IMR-90 (cell line): ENCODE data around the gene CDH9. TPM values are rescaled to one million over a fixed set of nuclear protein-coding genes. Genes with fewer than 3 reads are reported as not detected.

Experiments
- ATAC-seq: fragments of 200-7000 bp; cut with Tn5 transposase; 2 replicates; pipeline ENCODE4 v1.9.1; 2020; ENCODE audit warnings: low read depth, mild to moderate bottlenecking, moderate library complexity
- BruUV-seq: library from RNA; stranded (reverse); fragments of 400-500 nt; replicated peaks from 2 replicates; lab custom pipeline; 2021; lab: Mats Ljungman, UMichigan
- CTCF ChIA-PET: fragments of 300-600 bp; formaldehyde crosslinking; extraction: SDS; loops from one replicate; lab custom pipeline; 2021; ENCODE audit warnings: antibody characterized with exemption; lab: Yijun Ruan, JAX
- POLR2A ChIA-PET: fragments of 300-600 bp; sonication (Branson Sonifier 250); formaldehyde crosslinking; loops from one replicate; lab custom pipeline; 2022; ENCODE audit warnings: antibody characterized with exemption; ENCODE audit not compliant: unreplicated experiment; lab: Charles Lee
- DNase-seq: peaks from one replicate; pipeline ENCODE4 v3.0.0; 2013
- H2AFZ ChIP-seq: replicated peaks from 2 replicates; pipeline ENCODE3; 2013; ENCODE audit warnings: low read length, mild to moderate bottlenecking; ENCODE audit not compliant: poor library complexity
- H2AK5ac ChIP-seq: 2 replicates; pipeline ENCODE4 v1.6.1; 2013; ENCODE audit warnings: low read depth, low read length, inconsistent platforms
- H2AK9ac ChIP-seq: replicated peaks from 2 replicates; pipeline ENCODE3; 2013; ENCODE audit warnings: mild to moderate bottlenecking, low read depth, low read length, moderate library complexity; ENCODE audit not compliant: poor library complexity
- H2BK120ac ChIP-seq: 2 replicates; pipeline ENCODE4 v1.6.1; 2013; ENCODE audit warnings: low read depth, low read length, inconsistent platforms
- H2BK15ac ChIP-seq: 3 replicates; pipeline ENCODE4 v1.6.1; 2013; ENCODE audit warnings: low read depth, low read length, inconsistent platforms
- H2BK20ac ChIP-seq: 2 replicates; pipeline ENCODE4 v1.6.1; 2013; ENCODE audit warnings: low read depth, mild to moderate bottlenecking, inconsistent platforms, low read length, moderate library complexity
- H2BK5ac ChIP-seq: 2 replicates; pipeline ENCODE4 v1.6.1; 2013; ENCODE audit warnings: mild to moderate bottlenecking, low read depth, low read length, inconsistent platforms; ENCODE audit not compliant: poor library complexity, severe bottlenecking
- H3K14ac ChIP-seq: replicated peaks from 2 replicates; pipeline ENCODE4 v1.6.1; 2013; ENCODE audit warnings: low read depth, low read length, inconsistent platforms
- H3K18ac ChIP-seq: 2 replicates; pipeline ENCODE4 v1.6.1; 2013; ENCODE audit warnings: low read depth, low read length, control low read depth
- H3K23ac ChIP-seq: 2 replicates; pipeline ENCODE4 v1.6.1; 2013; ENCODE audit warnings: low read depth, low read length, inconsistent platforms
- H3K27ac ChIP-seq: 2 replicates; pipeline ENCODE4 v1.5.1; 2013; ENCODE audit warnings: mild to moderate bottlenecking, control low read depth, low read length; ENCODE audit not compliant: insufficient read depth
- H3K27me3 ChIP-seq: 2 replicates; pipeline ENCODE4 v1.6.1; 2013; ENCODE audit warnings: low read length; ENCODE audit not compliant: control insufficient read depth, insufficient read depth
- H3K36me3 ChIP-seq: 2 replicates; pipeline ENCODE4 v1.6.1; 2013; ENCODE audit warnings: low read length, mixed read lengths; ENCODE audit not compliant: control insufficient read depth, insufficient read depth
- H3K4ac ChIP-seq: 2 replicates; pipeline ENCODE4 v1.6.1; 2013; ENCODE audit warnings: low read depth, low read length, inconsistent platforms
- H3K4me1 ChIP-seq: 2 replicates; pipeline ENCODE4 v1.6.1; 2013; ENCODE audit warnings: low read length, mixed read lengths; ENCODE audit not compliant: control insufficient read depth, insufficient read depth
- H3K4me2 ChIP-seq: 2 replicates; pipeline ENCODE4 v1.6.1; 2013; ENCODE audit warnings: low read depth, mild to moderate bottlenecking, control low read depth, low read length, moderate library complexity
- H3K4me3 ChIP-seq: 2 replicates; pipeline ENCODE4 v1.5.1; 2013; ENCODE audit warnings: low read depth, mild to moderate bottlenecking, control low read depth, low read length, moderate library complexity; ENCODE audit not compliant: insufficient read depth
- H3K56ac ChIP-seq: 2 replicates; pipeline ENCODE4 v1.6.1; 2013; ENCODE audit warnings: low read length, inconsistent platforms; ENCODE audit not compliant: insufficient read depth; ENCODE audit errors: extremely low read depth
- H3K79me1 ChIP-seq, 2 experiments: 2 replicates each; pipeline ENCODE4 v1.6.1; 2013; ENCODE audit warnings: low read length in 2 of 2, inconsistent platforms in 1 of 2, low read depth in 1 of 2
- H3K9ac ChIP-seq: 2 replicates; pipeline ENCODE4 v1.6.1; 2013; ENCODE audit warnings: low read depth, low read length, control low read depth
- H3K9me1 ChIP-seq: 2 replicates; pipeline ENCODE4 v1.6.1; 2013; ENCODE audit warnings: low read length, inconsistent platforms; ENCODE audit not compliant: insufficient read depth
- H3K9me3 ChIP-seq: 2 replicates; pipeline ENCODE4 v1.6.1; 2013; ENCODE audit warnings: low read length; ENCODE audit not compliant: control insufficient read depth, insufficient read depth
- H4K20me1 ChIP-seq: 2 replicates; pipeline ENCODE4 v1.6.1; 2013; ENCODE audit warnings: low read length, inconsistent platforms; ENCODE audit not compliant: insufficient read depth
- H4K5ac ChIP-seq: 2 replicates; pipeline ENCODE4 v1.6.1; 2013; ENCODE audit warnings: mild to moderate bottlenecking, low read depth, low read length, control low read depth
- H4K8ac ChIP-seq, 2 experiments: 2 replicates each; pipeline ENCODE4 v1.6.1; 2013; ENCODE audit warnings: low read depth in 2 of 2, low read length in 2 of 2, control low read depth in 1 of 2, inconsistent platforms in 1 of 2
- H4K91ac ChIP-seq: 2 replicates; pipeline ENCODE4 v1.6.1; 2013; ENCODE audit warnings: low read depth, low read length, inconsistent platforms; ENCODE audit not compliant: insufficient read depth
- CTCF ChIP-seq: conservative IDR thresholded peaks from 2 replicates; pipeline ENCODE4 v1.5.1; 2012; ENCODE audit warnings: mild to moderate bottlenecking, low read depth, low read length, improper control_type of control experiment
- NFE2L2 ChIP-seq: fragments of 150-350 bp; IDR thresholded peaks from 2 replicates; pipeline ENCODE4 v1.6.1; 2016; ENCODE audit warnings: low read depth, mild to moderate bottlenecking, low read length
- WGBS, 2 experiments: methylation state at CpG; one replicate each; pipeline versions ENCODE4 v1.1.5 to v1.1.7; 2013; ENCODE audit warnings: missing lambda C conversion rate in 2 of 2; ENCODE audit not compliant: insufficient read length in 1 of 2; ENCODE audit errors: extremely low coverage in 2 of 2; 5-methylcytosine and 5-hydroxymethylcytosine counted together
- dilution Hi-C: fragments of 300-500 bp; cut with HindIII; formaldehyde crosslinking; loops from one replicate; pipeline ENCODE4 v1.14.3; 2018; ENCODE audit warnings: low sequenced_read_pairs; ENCODE audit not compliant: unreplicated experiment
- in situ Hi-C: fragments of 300-500 bp; cut with MboI; formaldehyde crosslinking; loops from 3 replicates; pipeline ENCODE4 v1.14.3; 2019; ENCODE audit warnings: low sequenced_read_pairs, inconsistent platforms, mixed read lengths
- intact Hi-C: fragments of 100-400 bp; cut with micrococcal nuclease; formaldehyde crosslinking; loops from 2 replicates; pipeline ENCODE4 v1.10.0; 2022
- polyA plus RNA-seq, 3 experiments: library from polyadenylated mRNA; depleted of rRNA; stranded (reverse); fragments of >200 nt; gene quantifications; 2 replicates each; pipeline ENCODE4 v1.2.3, GENCODE V29; 2012; ENCODE audit warnings: low replicate concordance in 1 of 3
- total RNA-seq: library from RNA; depleted of rRNA; stranded (reverse); fragments of >200 nt; gene quantifications from 2 replicates; pipeline ENCODE4 v1.2.3, GENCODE V29; 2012

The CDH9 gene
- total and polyA plus RNA-seq, 2 of the 4 experiments (the other 2 are of a cell fraction): not detected

GRCh38 chr5:26833596-26833995 lies 204.8 kb downstream of the CDH9 start:
- no peak for DNase-seq
- WGBS, 2 experiments: no CpG with 5 or more reads among the region's 3 CpGs
- CTCF ChIA-PET: no interaction called here

More at GRCh38 chr5:26833596-26833995, 204.8 kb downstream of the CDH9 start:
- no peaks in the 10 kb centered on the region for H3K4me1 ChIP-seq
- intact Hi-C loops (no loop called here), in situ Hi-C loops (no loop called here), dilution Hi-C loops (no loop called here)
- no peak overlapping the region for H4K8ac ChIP-seq
- no peak for ATAC-seq
- POLR2A ChIA-PET: no interaction called here
- H2BK15ac ChIP-seq: no peak overlapping the region
- no peak overlapping the region for H2BK5ac ChIP-seq
- no peaks in the 10 kb centered on the region for H3K27me3 ChIP-seq
- H2BK120ac ChIP-seq: no peak overlapping the region
- no peak overlapping the region for H3K56ac ChIP-seq
- H3K9me1 ChIP-seq: no peaks in the 10 kb centered on the region
- no peaks in the 10 kb centered on the region for H3K79me1 ChIP-seq
- H4K20me1 ChIP-seq: no peaks in the 10 kb centered on the region
- H3K36me3 ChIP-seq: no peaks in the 10 kb centered on the region
- no peak overlapping the region for H2AK9ac ChIP-seq
- no peak overlapping the region for H3K27ac ChIP-seq
- no peak overlapping the region for H3K4me3 ChIP-seq
- H2AFZ ChIP-seq: no peak overlapping the region
- peaks cover 2% of the 10 kb centered on the region for H3K9me3 ChIP-seq
- no peak overlapping the region for H3K4me2 ChIP-seq
- H4K91ac ChIP-seq: no peak overlapping the region
- H3K4ac ChIP-seq: no peak overlapping the region
- no peak overlapping the region for H2AK5ac ChIP-seq
- BruUV-seq: no TSS peak
- H2BK20ac ChIP-seq: no peak overlapping the region
- no peak overlapping the region for H4K5ac ChIP-seq
- H3K14ac ChIP-seq: no peak overlapping the region
- H3K23ac ChIP-seq: no peak overlapping the region
- H3K9ac ChIP-seq: no peak overlapping the region
- no peak overlapping the region for H3K18ac ChIP-seq
- peak; percentile 38; the same call in 1 of the 2 replicates for TF ChIP-seq NFE2L2
- no peak for TF ChIP-seq CTCF
